ENCODE measurements around the gene SPTLC3. TPM values are rescaled to one million over a fixed set of nuclear protein-coding genes. Genes with fewer than 3 reads are reported as not detected.

Gene SPTLC3
- total and polyA plus RNA-seq, 2 of the 13 experiments (the other 11 are each of a cell fraction or from before 2014, with no cell fraction given), result 20.5 to 95.6 TPM

- TF ChIP-seq NFKB2 (CRISPR knock-in tag; IDR thresholded peaks at IDR 0.05; ENCODE audit: borderline replicate concordance) (no peak), CSRNP1 (CRISPR knock-in tag; IDR thresholded peaks at IDR 0.05) (0 out of 2 replicates have a peak, but pooled peaks have one; percentile 26), PRDM15 (CRISPR knock-in tag; IDR thresholded peaks at IDR 0.05) (no peak), PHB2 (IDR thresholded peaks at IDR 0.05; ENCODE audit: partially characterized antibody) (no peak), KLF15 (CRISPR knock-in tag; IDR thresholded peaks at IDR 0.05; ENCODE audit: borderline replicate concordance) (no peak), HNRNPUL1 (IDR thresholded peaks at IDR 0.05; ENCODE audit: low read depth, low read length) (no peak), ZFP41 (CRISPR knock-in tag; IDR thresholded peaks at IDR 0.05; ENCODE audit: borderline replicate concordance) (no peak), NFYB (CRISPR knock-in tag; IDR thresholded peaks at IDR 0.05) (no peak), GATAD2A (CRISPR knock-in tag; IDR thresholded peaks at IDR 0.05) (no peak), ZNF251 (CRISPR knock-in tag; IDR thresholded peaks at IDR 0.05) (no peak), SALL1 (CRISPR knock-in tag; IDR thresholded peaks at IDR 0.05) (peak; percentile 60), ZNF143 (CRISPR knock-in tag; IDR thresholded peaks at IDR 0.05) (no peak), EEA1 (CRISPR knock-in tag; IDR thresholded peaks at IDR 0.05; ENCODE audit: borderline replicate concordance) (no peak), RORA (CRISPR knock-in tag; IDR thresholded peaks at IDR 0.05) (no peak), ELF4 (CRISPR knock-in tag; IDR thresholded peaks at IDR 0.05; ENCODE audit: borderline replicate concordance) (no peak), SP4 (CRISPR knock-in tag; IDR thresholded peaks at IDR 0.05) (0 out of 2 replicates have a peak, but pooled peaks have one; percentile 13), THAP9 (CRISPR knock-in tag; IDR thresholded peaks at IDR 0.05; ENCODE audit: borderline replicate concordance) (no peak), HOMEZ (CRISPR knock-in tag; IDR thresholded peaks at IDR 0.05; ENCODE audit: low read depth) (0 out of 2 replicates have a peak, but pooled peaks have one; percentile 50), HMGA1 (CRISPR knock-in tag; conservative IDR thresholded peaks at IDR 0.05) (no peak), ZNF34 (CRISPR knock-in tag; IDR thresholded peaks at IDR 0.05; ENCODE audit: borderline replicate concordance) (peak; percentile 49; the same call in 1 of the 2 replicates)
These were observed 38.4 kb upstream of the SPTLC3 start (continued) for GRCh38 chr20:12970372-12970821.
